GM19025 (cell line): ENCODE data around the gene WFDC13.
"Not testable (repeated sequence)": the region's sequence is repeated elsewhere in the genome, so short reads cannot be mapped to it uniquely, and the experiment has no call there.

Source experiments
- ATAC-seq: cut with Tn5 transposase; IDR thresholded peaks from one replicate; pipeline ENCODE4 v1.9.1; 2021; ENCODE audit warnings: mild to moderate bottlenecking, low read depth, moderate library complexity; ENCODE audit not compliant: unreplicated experiment

The WFDC13 gene, protein sequence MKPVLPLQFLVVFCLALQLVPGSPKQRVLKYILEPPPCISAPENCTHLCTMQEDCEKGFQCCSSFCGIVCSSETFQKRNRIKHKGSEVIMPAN

DNA sequence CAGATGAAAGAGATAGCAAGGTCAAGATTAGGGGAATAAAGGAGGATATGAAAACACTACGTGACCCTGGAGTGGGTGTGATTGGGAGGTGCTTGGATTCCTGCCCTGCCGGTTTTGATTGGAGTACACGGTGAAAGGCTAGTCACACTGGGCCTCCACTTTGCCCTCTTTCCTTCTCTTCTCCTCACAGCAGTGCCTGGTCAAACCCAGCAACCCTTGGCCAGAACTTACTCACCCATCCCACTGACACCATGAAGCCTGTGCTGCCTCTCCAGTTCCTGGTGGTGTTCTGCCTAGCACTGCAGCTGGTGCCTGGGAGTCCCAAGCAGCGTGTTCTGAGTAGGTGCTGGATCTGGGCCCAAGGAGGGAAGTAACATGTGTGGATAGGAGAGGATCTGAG is at the start of gene WFDC13:
TSS of gene WFDC13 (plus strand) at position 166 of the 400 bp plus-strand sequence. CDS start at position 252, 86 bp downstream.
- ATAC-seq, result no peak

DNA sequence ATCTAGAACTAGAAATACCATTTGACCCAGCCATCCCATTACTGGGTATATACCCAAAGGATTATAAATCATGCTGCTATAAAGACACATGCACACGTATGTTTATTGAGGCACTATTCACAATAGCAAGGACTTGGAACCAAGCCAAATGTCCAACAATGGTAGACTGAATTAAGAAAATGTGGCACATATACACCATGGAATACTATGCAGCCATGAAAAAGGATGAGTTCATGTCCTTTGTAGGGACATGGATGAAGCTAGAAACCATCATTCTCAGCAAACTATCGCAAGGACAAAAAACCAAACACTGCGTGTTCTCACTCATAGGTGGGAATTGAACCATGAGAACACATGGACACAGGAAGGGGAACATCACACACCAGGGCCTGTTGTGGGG is 44.8 kb upstream of the WFDC13 start:
- not testable (repeated sequence) for ATAC-seq

DNA sequence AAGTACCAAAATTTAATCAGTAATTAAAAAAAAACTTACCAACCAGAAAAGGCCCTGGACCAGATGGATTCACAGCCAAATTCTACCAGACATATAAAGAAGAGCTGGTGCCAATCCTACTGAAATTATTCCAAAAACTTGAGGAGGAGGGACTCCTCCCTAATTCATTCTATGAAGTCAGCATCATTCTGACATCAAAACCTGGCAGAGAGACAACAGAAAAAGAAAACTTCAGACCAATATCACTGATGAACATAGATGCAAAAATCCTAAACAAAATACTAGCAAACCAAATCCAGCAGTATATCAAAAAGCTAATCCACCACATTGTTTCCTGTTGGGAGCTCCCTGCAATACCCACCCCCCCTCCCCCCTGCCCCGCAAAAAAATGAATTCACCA is 31.7 kb upstream of the WFDC13 start, which contains the start of gene WFDC11:
TSS of gene WFDC11 (minus strand) at position 101 of the 400 bp plus-strand sequence. CDS start 19,639 bp downstream, outside the sequence.
- ATAC-seq, result no peak

DNA sequence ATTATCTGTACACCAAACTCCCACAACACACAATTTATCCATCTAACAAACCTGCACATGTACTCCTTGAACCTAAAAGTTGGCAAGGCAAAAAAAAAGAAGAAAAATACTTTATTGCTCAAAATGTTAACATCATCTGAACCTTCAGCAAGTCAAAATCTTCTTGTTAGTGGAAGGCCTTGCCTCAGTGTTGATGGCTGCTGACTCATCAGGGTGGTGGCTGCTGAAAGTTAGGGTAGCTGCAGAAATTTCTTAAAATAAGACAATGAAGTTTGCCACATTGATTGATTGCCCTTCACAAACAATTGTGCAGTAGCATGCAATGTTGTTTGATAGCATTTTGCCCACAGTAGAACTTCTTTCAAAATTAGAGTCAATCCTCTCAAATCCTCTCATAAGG is 29.1 kb upstream of the WFDC13 start:
- no peak for ATAC-seq

DNA sequence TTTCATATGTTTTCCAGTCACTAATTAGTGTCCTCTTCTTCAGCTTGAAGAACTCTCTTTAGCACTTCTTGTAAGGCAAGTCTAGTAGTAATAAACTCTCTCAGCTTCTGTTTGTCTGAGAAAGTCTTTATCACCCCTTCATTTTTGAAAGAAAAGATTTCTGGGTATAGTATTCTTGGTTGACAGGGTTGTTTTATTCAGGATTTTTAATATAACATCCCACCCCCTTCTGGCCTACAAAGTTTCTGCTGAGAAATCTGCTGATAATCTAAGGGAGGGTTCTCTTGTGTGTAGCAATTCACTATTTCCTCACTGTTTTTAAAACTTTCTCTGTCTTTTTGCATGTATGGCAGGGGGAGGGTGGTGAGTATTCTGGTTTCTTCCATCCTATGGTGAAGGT is 22.2 kb upstream of the WFDC13 start:
- ATAC-seq, result no peak

DNA sequence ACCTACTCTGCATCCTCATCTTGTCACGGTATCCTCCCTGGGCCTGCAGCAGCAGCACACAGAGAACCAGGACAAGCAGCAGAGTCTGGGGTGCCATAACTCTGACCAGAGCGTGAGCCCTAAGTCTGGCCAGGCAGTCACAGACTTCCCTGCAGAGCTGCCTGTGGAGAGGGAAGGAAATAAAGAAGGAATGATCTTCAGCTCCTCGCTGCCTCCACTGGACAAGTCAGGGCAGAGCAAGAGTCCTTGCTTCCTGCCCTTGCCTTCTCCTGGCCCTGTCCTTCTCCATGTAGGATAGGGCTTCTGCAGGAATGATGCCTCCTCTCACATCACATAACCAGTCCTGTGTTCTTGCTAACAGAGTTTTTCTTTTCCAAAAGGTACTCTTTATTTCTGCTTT is 15.9 kb upstream of the WFDC13 start:
- ATAC-seq, result no peak

- not testable (repeated sequence) for ATAC-seq
Observed at GRCh38 chr20:45693346-45693745, 8.5 kb upstream of the WFDC13 start.

- no peak for ATAC-seq
Observed at GRCh38 chr20:45695496-45695895, 6.3 kb upstream of the WFDC13 start.

- ATAC-seq, result no peak
Observed at GRCh38 chr20:45701104-45701503, 734 bp upstream of the WFDC13 start.

- no peak for ATAC-seq
Observed at GRCh38 chr20:45704969-45705637, 3.3 kb downstream of the WFDC13 start, which contains the start of gene WFDC10B. TSS of gene WFDC10B (minus strand) at chr20:45705019. CDS start at chr20:45685992, 19,027 bp downstream.

- not testable (repeated sequence) for ATAC-seq
Observed at GRCh38 chr20:45716141-45716688, 14.4 kb downstream of the WFDC13 start.

GRCh38 chr20:45722047-45722446 is 20.2 kb downstream of the WFDC13 start, which contains the start of gene SPINT4:
TSS of gene SPINT4 (plus strand) at chr20:45722347. CDS start at chr20:45722368, 21 bp downstream.
- ATAC-seq, result no peak

DNA sequence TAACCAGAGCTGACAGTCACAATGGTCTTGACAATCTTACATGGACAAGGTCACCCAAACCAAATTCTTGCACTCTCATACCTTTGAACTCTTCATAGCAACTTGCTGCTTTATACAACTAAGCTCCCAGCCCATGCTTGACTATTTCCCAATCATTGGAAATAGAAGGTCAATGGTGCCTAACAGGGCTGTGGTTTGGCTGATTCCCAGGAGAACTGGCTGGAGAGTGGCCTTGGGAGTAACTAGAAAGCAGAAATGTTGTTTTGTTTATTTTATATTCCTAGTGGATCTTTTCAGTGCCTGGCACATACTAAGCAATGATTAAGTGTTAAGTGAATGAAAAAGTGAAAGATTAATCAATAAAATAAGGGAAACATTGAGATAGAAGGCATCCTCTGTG is 23.3 kb downstream of the WFDC13 start:
- no peak for ATAC-seq

- ATAC-seq, result no peak
Observed at GRCh38 chr20:45727044-45727443, 25.2 kb downstream of the WFDC13 start.

DNA sequence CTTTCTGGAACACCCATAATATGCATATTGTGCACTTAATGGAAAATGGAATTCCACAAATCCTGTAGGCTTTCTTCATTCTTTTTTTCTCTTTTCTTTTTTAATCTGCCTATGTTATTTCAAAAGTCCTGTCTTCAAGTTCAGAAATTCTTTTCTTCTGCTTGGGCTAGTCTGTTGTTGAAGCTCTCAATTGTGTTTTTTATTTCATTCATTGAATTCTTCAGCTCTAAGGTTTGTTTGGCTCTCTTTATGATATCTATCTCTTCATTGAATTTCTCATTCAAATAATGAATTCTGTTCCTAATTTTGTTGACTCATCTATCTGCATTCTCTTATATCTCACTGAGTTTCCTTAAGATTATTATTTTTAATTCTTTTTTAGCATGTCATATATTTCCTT is 30.4 kb downstream of the WFDC13 start:
- no peak for ATAC-seq

GRCh38 chr20:45735552-45735951 is 33.7 kb downstream of the WFDC13 start:
- ATAC-seq, result no peak

- no peak for ATAC-seq
Observed at GRCh38 chr20:45735988-45736387, 34.1 kb downstream of the WFDC13 start.

- no peak for ATAC-seq
Observed at GRCh38 chr20:45742596-45742995, 40.8 kb downstream of the WFDC13 start.

DNA sequence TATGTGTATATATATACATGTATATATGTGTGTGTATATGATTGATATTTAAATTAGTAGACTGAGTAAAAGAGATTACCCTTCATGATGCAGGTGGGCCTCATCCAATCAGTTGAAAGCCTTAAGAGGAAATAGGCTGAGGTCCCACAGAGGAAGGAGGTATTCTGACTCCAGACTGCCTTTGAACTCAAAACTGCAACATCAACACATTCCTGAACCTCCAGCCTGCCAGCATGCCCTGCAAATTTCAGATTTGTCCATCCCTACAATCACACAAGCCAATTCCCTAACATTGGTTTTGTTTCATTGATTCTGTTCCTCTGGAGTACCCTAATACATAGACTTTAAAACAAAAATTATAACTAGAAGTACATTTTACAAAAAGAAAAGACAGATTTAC is 43.2 kb downstream of the WFDC13 start:
- no peak for ATAC-seq

DNA sequence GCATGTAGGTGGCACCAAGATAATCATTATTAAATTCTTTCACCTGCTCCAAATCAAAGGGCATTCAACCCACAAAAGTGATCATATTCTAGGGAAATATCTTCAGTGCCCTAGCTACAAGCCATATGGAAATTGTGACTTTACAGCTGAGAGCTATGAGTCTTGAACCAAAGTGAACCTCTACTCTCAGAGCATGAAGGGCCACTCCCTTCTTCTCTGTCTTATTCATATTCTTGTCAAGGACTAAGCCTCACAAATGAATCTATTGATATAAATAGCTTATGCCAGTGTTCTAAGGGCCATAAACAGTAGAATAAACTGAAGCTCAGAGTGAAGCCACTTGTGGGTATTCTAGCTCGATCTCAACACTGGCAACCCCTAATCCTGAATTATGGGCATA is 49.9 kb downstream of the WFDC13 start:
- ATAC-seq, result no peak

DNA sequence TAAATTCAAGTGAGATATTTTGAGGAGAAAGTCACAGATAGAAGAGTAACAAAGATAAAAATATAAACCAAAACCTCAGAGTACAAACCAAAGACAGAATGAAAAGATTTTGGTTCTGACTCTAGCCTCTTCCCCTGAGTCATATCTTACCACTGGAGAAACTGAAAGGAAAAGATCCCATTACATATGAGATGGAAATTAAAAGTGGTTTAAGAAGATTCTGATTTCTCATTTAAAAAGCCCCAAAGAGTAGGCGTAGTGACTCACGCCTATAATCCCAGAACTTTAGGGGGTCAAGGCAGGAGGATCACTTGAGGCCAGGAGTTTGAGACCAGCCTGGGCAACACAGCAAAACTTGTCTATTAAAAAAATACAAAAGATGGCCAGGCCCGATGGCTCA is 50.9 kb downstream of the WFDC13 start:
- ATAC-seq, result no peak

DNA sequence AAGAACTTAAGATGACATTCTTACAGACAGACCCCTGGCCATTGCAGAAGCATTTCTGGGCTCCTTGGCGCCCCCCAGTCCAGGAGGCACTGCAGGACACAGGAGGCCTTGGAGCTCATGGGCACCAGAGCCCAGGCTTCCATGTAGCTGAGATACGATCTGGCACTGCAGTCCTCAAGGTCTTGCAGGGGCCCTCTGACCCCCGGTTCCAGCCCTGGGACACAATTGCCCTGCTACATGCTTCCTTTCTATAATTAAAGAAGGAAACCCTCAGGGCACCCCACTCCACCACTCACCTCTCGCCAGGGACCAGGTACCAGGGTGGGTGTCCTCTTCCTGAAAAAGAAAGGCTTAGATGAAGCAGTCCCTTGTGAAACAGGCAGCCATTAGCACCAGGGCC is 56.3 kb downstream of the WFDC13 start:
- no peak for ATAC-seq
